ENCODE data around the gene TRNT1. TPM values are rescaled to one million over a fixed set of nuclear protein-coding genes. Genes with fewer than 3 reads are reported as not detected.

Gene TRNT1
- total RNA-seq, 1 experiment from 2014 or later: 21.4 TPM

- POLR2A ChIA-PET: no interaction called here
- BruUV-seq (replicated peaks): no TSS peak
- no peak overlapping the region for H3K9ac ChIP-seq (ENCODE audit: low read length)
These were observed 38.8 kb upstream of the TRNT1 start for GRCh38 chr3:3087716-3088465.

More at GRCh38 chr3:3087716-3088465, 38.8 kb upstream of the TRNT1 start:
- peaks cover 12% of the 10 kb centered on the region; the same call in 1 of the 2 replicates for H3K27me3 ChIP-seq (ENCODE audit: insufficient read depth, low read length)
- no peaks in the 10 kb centered on the region for H3K79me2 ChIP-seq (ENCODE audit: insufficient read depth, low read length)
- ChIA-PET RAD21 (ENCODE audit: low non-redundant PET in 1 of 2, low total read pairs in 2 of 2, uncharacterized antibody in 2 of 2, unreplicated experiment in 2 of 2) (no interaction called here), CTCF (no interaction called here)
- no peaks in the 10 kb centered on the region for H3K9me3 ChIP-seq (ENCODE audit: control insufficient read depth in 1 of 2, insufficient read depth in 1 of 2, low read depth in 1 of 2, low read length in 2 of 2)
- DNase-seq (ENCODE audit: low read depth, low spot score) (no peak), ATAC-seq (no peak)
- H4K20me1 ChIP-seq (ENCODE audit: insufficient read depth): no peaks in the 10 kb centered on the region
- H3K4me2 ChIP-seq (ENCODE audit: low read length): no peak overlapping the region
- intact Hi-C loops (cut with micrococcal nuclease): no loop called here
- H3K27ac ChIP-seq (ENCODE audit: low read depth, low read length): no peak overlapping the region
- TF ChIP-seq, protein P1, sequence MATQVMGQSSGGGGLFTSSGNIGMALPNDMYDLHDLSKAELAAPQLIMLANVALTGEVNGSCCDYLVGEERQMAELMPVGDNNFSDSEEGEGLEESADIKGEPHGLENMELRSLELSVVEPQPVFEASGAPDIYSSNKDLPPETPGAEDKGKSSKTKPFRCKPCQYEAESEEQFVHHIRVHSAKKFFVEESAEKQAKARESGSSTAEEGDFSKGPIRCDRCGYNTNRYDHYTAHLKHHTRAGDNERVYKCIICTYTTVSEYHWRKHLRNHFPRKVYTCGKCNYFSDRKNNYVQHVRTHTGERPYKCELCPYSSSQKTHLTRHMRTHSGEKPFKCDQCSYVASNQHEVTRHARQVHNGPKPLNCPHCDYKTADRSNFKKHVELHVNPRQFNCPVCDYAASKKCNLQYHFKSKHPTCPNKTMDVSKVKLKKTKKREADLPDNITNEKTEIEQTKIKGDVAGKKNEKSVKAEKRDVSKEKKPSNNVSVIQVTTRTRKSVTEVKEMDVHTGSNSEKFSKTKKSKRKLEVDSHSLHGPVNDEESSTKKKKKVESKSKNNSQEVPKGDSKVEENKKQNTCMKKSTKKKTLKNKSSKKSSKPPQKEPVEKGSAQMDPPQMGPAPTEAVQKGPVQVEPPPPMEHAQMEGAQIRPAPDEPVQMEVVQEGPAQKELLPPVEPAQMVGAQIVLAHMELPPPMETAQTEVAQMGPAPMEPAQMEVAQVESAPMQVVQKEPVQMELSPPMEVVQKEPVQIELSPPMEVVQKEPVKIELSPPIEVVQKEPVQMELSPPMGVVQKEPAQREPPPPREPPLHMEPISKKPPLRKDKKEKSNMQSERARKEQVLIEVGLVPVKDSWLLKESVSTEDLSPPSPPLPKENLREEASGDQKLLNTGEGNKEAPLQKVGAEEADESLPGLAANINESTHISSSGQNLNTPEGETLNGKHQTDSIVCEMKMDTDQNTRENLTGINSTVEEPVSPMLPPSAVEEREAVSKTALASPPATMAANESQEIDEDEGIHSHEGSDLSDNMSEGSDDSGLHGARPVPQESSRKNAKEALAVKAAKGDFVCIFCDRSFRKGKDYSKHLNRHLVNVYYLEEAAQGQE (IDR thresholded peaks at IDR 0.05; ENCODE audit: low read depth): no peak
- TF ChIP-seq YY1 (IDR thresholded peaks at IDR 0.05; ENCODE audit: extremely low read depth, insufficient replicate concordance, low read depth, low read length) (no peak), EGR1 (IDR thresholded peaks at IDR 0.05; ENCODE audit: low read depth) (no peak), ZFX (IDR thresholded peaks at IDR 0.05) (no peak), FOSL1 (IDR thresholded peaks at IDR 0.05; ENCODE audit: low read depth) (no peak), CEBPB (IDR thresholded peaks at IDR 0.05; ENCODE audit: low read depth) (no peak), SIN3A (IDR thresholded peaks at IDR 0.05; ENCODE audit: low read depth) (no peak), ZNF274 (IDR thresholded peaks at IDR 0.05; ENCODE audit: low read depth, low read length) (no peak), SRF (IDR thresholded peaks at IDR 0.05; ENCODE audit: low read depth) (no peak), ELF1 (IDR thresholded peaks at IDR 0.05; ENCODE audit: borderline replicate concordance, low read depth) (no peak), EZH2phosphoT487 (IDR thresholded peaks at IDR 0.05; ENCODE audit: borderline replicate concordance) (no peak)
- TF ChIP-seq, protein P2, sequence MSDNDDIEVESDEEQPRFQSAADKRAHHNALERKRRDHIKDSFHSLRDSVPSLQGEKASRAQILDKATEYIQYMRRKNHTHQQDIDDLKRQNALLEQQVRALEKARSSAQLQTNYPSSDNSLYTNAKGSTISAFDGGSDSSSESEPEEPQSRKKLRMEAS (IDR thresholded peaks at IDR 0.05): no peak
- H3K4me3 ChIP-seq (replicated peaks in 1 of 2; ENCODE audit: low read depth in 1 of 2, low read length in 2 of 2): no peak overlapping the region
- no peak overlapping the region for H2AFZ ChIP-seq (ENCODE audit: low read depth, low read length, poor library complexity, severe bottlenecking)
- no peaks in the 10 kb centered on the region for H3K9me2 ChIP-seq (ENCODE audit: insufficient read depth)
- no peaks in the 10 kb centered on the region for H3K36me3 ChIP-seq (ENCODE audit: control insufficient read depth in 1 of 2, insufficient read depth in 2 of 2, low read length in 2 of 2)
- H3K4me1 ChIP-seq (ENCODE audit: control insufficient read depth in 1 of 2, insufficient read depth in 2 of 2, low read length in 2 of 2): no peaks in the 10 kb centered on the region
